Caco-2 (cell line): Measurements from ENCODE around the gene SLF2. TPM values are rescaled to one million over a fixed set of nuclear protein-coding genes. Genes with fewer than 3 reads are reported as not detected.

Source experiments
- BruUV-seq: library from RNA; stranded (reverse); fragments of 400-500 nt; replicated peaks from 2 replicates; lab custom pipeline; 2021; lab: Mats Ljungman, UMichigan
- CTCF ChIA-PET: fragments of 300-600 bp; sonication (Branson Sonifier 250); formaldehyde crosslinking; loops from one replicate; lab custom pipeline; 2022; ENCODE audit warnings: antibody characterized with exemption; lab: Charles Lee
- POLR2A ChIA-PET: fragments of 300-600 bp; sonication (Branson Sonifier 250); formaldehyde crosslinking; loops from one replicate; lab custom pipeline; 2022; ENCODE audit warnings: antibody characterized with exemption; lab: Charles Lee
- DNase-seq, 2 experiments: peaks; one replicate each; pipeline versions ENCODE4 v3.0.0 to v3.0.0-alpha.2; 2020 to 2022
- H3K27me3 ChIP-seq: replicated peaks from 2 replicates; pipeline ENCODE4 v1.6.0; 2011; ENCODE audit warnings: low read length; ENCODE audit not compliant: control insufficient read depth, insufficient read depth
- H3K36me3 ChIP-seq: 2 replicates; pipeline ENCODE4 v1.5.1; 2011; ENCODE audit warnings: low read length; ENCODE audit not compliant: control insufficient read depth, insufficient read depth
- H3K4me1 ChIP-seq: fragments of 250-450 bp; sonication (Bioruptor Pico); 2 replicates; pipeline ENCODE4 v1.5.1; 2020; ENCODE audit warnings: mild to moderate bottlenecking
- H3K4me3 ChIP-seq: 2 replicates; pipeline ENCODE4 v1.5.1; 2011; ENCODE audit warnings: low read depth, mild to moderate bottlenecking, control low read depth, low read length
- H3K9me3 ChIP-seq: fragments of 250-450 bp; sonication (Bioruptor Pico); 2 replicates; pipeline ENCODE4 v1.5.1; 2020; ENCODE audit warnings: mild to moderate bottlenecking, moderate library complexity
- H3K27ac Mint-ChIP-seq: one replicate; pipeline ENCODE4 v1.8.0; 2022; ENCODE audit warnings: mixed read lengths; ENCODE audit not compliant: unreplicated experiment
- H3K27me3 Mint-ChIP-seq: one replicate; pipeline ENCODE4 v1.8.0; 2022; ENCODE audit warnings: mixed read lengths; ENCODE audit not compliant: insufficient read depth, unreplicated experiment
- H3K36me3 Mint-ChIP-seq: one replicate; pipeline ENCODE4 v1.8.0; 2022; ENCODE audit warnings: mild to moderate bottlenecking, mixed read lengths; ENCODE audit not compliant: insufficient read depth, unreplicated experiment
- H3K4me1 Mint-ChIP-seq: one replicate; pipeline ENCODE4 v1.8.0; 2022; ENCODE audit warnings: low read depth, mixed read lengths; ENCODE audit not compliant: unreplicated experiment
- H3K4me3 Mint-ChIP-seq: one replicate; pipeline ENCODE4 v1.8.0; 2022; ENCODE audit warnings: mild to moderate bottlenecking, moderate library complexity, mixed read lengths; ENCODE audit not compliant: unreplicated experiment
- H3K9me3 Mint-ChIP-seq: one replicate; pipeline ENCODE4 v1.8.0; 2022; ENCODE audit warnings: mixed read lengths; ENCODE audit not compliant: unreplicated experiment
- CTCF ChIP-seq, 2 experiments: fragments of 200-600 bp in 1 of 2; IDR thresholded peaks; 1 replicate in 1 of 2; 2 replicates in 1 of 2; pipeline versions ENCODE4 v1.5.1 to v1.8.0; 2011 to 2022; ENCODE audit warnings: antibody characterized with exemption in 1 of 2, control low read depth in 1 of 2, inconsistent platforms in 1 of 2, low read depth in 1 of 2, low read length in 1 of 2, mild to moderate bottlenecking in 1 of 2, moderate library complexity in 1 of 2; ENCODE audit not compliant: insufficient read depth in 1 of 2, severe bottlenecking in 1 of 2, unreplicated experiment in 1 of 2
- intact Hi-C: fragments of 100-400 bp; cut with micrococcal nuclease; formaldehyde crosslinking; loops from one replicate; pipeline ENCODE4 v1.10.0; 2022; ENCODE audit not compliant: unreplicated experiment
- total RNA-seq: library from RNA; stranded (reverse); gene quantifications from 2 replicates; pipeline ENCODE4 v1.2.3, GENCODE V29; 2022

SLF2 gene
- total RNA-seq, 1 experiment from 2014 or later, result 25.2 TPM

DNA sequence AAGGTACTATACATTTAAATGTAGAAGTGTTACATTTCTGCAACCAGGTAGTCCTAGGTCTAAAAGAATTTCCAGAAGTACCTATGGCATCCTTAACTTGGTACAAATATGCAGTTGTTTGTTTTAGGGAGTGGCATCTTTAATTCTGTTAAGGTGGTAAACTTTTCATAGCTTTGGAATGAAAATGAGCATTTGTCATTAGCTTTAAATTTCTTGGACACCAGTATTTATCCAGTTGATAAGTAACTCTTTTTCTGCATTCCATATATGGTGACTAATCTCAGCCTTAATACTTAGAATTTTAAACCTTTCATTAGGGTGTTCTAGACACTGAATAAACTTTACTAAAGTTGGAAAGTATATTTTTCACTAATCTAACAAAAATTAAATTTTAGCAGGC, 10.8 kb downstream of the SLF2 start:
- no peak for DNase-seq
- no peaks in the 10 kb centered on the region; the same call in 1 of the 2 replicates for H3K36me3 ChIP-seq
- H3K9me3 ChIP-seq, result no peaks in the 10 kb centered on the region
- no TSS peak for BruUV-seq
- H3K4me3 Mint-ChIP-seq, result no peak overlapping the region
- H3K4me1 ChIP-seq, result 0 out of 2 replicates have a peak, but pooled peaks cover 3% of the 10 kb centered on the region
- no peak for TF ChIP-seq CTCF (IDR thresholded peaks at IDR 0.05; ENCODE audit: insufficient read depth in 1 of 2, low read depth in 1 of 2, low read length in 1 of 2, severe bottlenecking in 1 of 2, unreplicated experiment in 1 of 2)
- H3K27me3 Mint-ChIP-seq, result no peaks in the 10 kb centered on the region
- no peak overlapping the region for H3K4me3 ChIP-seq
- H3K36me3 Mint-ChIP-seq, result peaks cover 42% of the 10 kb centered on the region
- H3K4me1 Mint-ChIP-seq, result no peaks in the 10 kb centered on the region
- intact Hi-C loops, result no loop called here
- POLR2A ChIA-PET, result no interaction called here
- H3K27me3 ChIP-seq, result no peaks in the 10 kb centered on the region
- H3K27ac Mint-ChIP-seq, result no peak overlapping the region
- no peaks in the 10 kb centered on the region for H3K9me3 Mint-ChIP-seq
- CTCF ChIA-PET, result no interaction called here

- no peaks in the 10 kb centered on the region for H3K9me3 ChIP-seq
- Mint-ChIP-seq H3K4me1 (no peaks in the 10 kb centered on the region), H3K4me3 (no peak overlapping the region), H3K27me3 (no peaks in the 10 kb centered on the region), H3K27ac (no peak overlapping the region), H3K36me3 (peaks cover 53% of the 10 kb centered on the region), H3K9me3 (no peaks in the 10 kb centered on the region)
- intact Hi-C loops, result no loop called here
- no peak for DNase-seq
- no peak overlapping the region for H3K4me3 ChIP-seq
- H3K4me1 ChIP-seq, result 0 out of 2 replicates have a peak, but pooled peaks cover 3% of the 10 kb centered on the region
- BruUV-seq, result no TSS peak
- TF ChIP-seq CTCF (IDR thresholded peaks at IDR 0.05; ENCODE audit: insufficient read depth in 1 of 2, low read depth in 1 of 2, low read length in 1 of 2, severe bottlenecking in 1 of 2, unreplicated experiment in 1 of 2), result no peak
- CTCF ChIA-PET, result no interaction called here
- H3K36me3 ChIP-seq, result 0 out of 2 replicates have a peak, but pooled peaks cover 1% of the 10 kb centered on the region
- H3K27me3 ChIP-seq, result no peaks in the 10 kb centered on the region
- POLR2A ChIA-PET, result no interaction called here
Observed at GRCh38 chr10:100927266-100927665, 14.5 kb downstream of the SLF2 start.

GRCh38 chr10:100928039-100928438, 15.3 kb downstream of the SLF2 start:
- Mint-ChIP-seq H3K27me3 (no peaks in the 10 kb centered on the region), H3K27ac (no peak overlapping the region), H3K4me3 (no peak overlapping the region), H3K36me3 (peaks cover 53% of the 10 kb centered on the region), H3K9me3 (no peaks in the 10 kb centered on the region), H3K4me1 (no peaks in the 10 kb centered on the region)
- ChIA-PET POLR2A (interaction anchor here (0.7 kb wide), 1 partner anchor 12 kb away, joined by 3 read pairs; no protein-coding TSS in a partner anchor), CTCF (no interaction called here)
- H3K9me3 ChIP-seq, result no peaks in the 10 kb centered on the region
- DNase-seq, result no peak
- H3K4me3 ChIP-seq, result no peak overlapping the region
- no TSS peak for BruUV-seq
- no peaks in the 10 kb centered on the region for H3K27me3 ChIP-seq
- 0 out of 2 replicates have a peak, but pooled peaks cover 1% of the 10 kb centered on the region for H3K36me3 ChIP-seq
- 0 out of 2 replicates have a peak, but pooled peaks cover 3% of the 10 kb centered on the region for H3K4me1 ChIP-seq
- intact Hi-C loops, result no loop called here
- TF ChIP-seq CTCF (IDR thresholded peaks at IDR 0.05; ENCODE audit: insufficient read depth in 1 of 2, low read depth in 1 of 2, low read length in 1 of 2, severe bottlenecking in 1 of 2, unreplicated experiment in 1 of 2), result no peak
